Loucy (cell line): Measurements from ENCODE around the gene PUS7.

Source experiments
- CTCF ChIP-seq: fragments of 200-600 bp; sonication (generic); conservative IDR thresholded peaks from 2 replicates; pipeline ENCODE4 v1.5.1; 2014; ENCODE audit warnings: mild to moderate bottlenecking, antibody characterized with exemption, low read length
- EZH2phosphoT487 ChIP-seq: fragments of 200-600 bp; IDR thresholded peaks from 2 replicates; pipeline ENCODE4 v1.6.1; 2018; ENCODE audit warnings: antibody characterized with exemption, mild to moderate bottlenecking, moderate library complexity, borderline replicate concordance

- TF ChIP-seq CTCF (no peak), EZH2phosphoT487 (no peak)
Measured at GRCh38 chr7:105450177-105450861, 71.8 kb downstream of the PUS7 start.
